Type B pancreatic cell (in vitro differentiated cells): ENCODE results near the gene HTATIP2. TPM values are rescaled to one million over a fixed set of nuclear protein-coding genes. Genes with fewer than 3 reads are reported as not detected.

Experiments used
- DNase-seq: peaks from one replicate; pipeline ENCODE4 v3.0.0; 2021; ENCODE audit warnings: mixed read lengths; ENCODE audit not compliant: unreplicated experiment; ENCODE audit errors: extremely low spot score
- H3K27ac Mint-ChIP-seq: 2 replicates; pipeline ENCODE4 v1.8.0; 2021; ENCODE audit warnings: mild to moderate bottlenecking, mixed read lengths
- H3K27me3 Mint-ChIP-seq: 2 replicates; pipeline ENCODE4 v1.8.0; 2021; ENCODE audit warnings: mixed read lengths
- H3K36me3 Mint-ChIP-seq: 2 replicates; pipeline ENCODE4 v1.8.0; 2021; ENCODE audit warnings: mixed read lengths
- H3K4me1 Mint-ChIP-seq: one replicate; pipeline ENCODE4 v1.8.0; 2021; ENCODE audit warnings: mixed read lengths; ENCODE audit not compliant: unreplicated experiment
- H3K4me3 Mint-ChIP-seq: 2 replicates; pipeline ENCODE4 v1.8.0; 2021; ENCODE audit warnings: mild to moderate bottlenecking, mixed read lengths
- H3K9me3 Mint-ChIP-seq: 2 replicates; pipeline ENCODE4 v1.8.0; 2021; ENCODE audit warnings: mixed read lengths
- total RNA-seq: library from RNA; stranded (reverse); gene quantifications from 2 replicates; pipeline ENCODE4 v1.2.1, GENCODE V29; 2021; ENCODE audit warnings: low replicate concordance
- TF ChIP-seq, protein P1 (sequence below): fragments of 200-600 bp; sonication (generic); conservative IDR thresholded peaks from 2 replicates; pipeline ENCODE4 v1.5.0; 2021; ENCODE audit warnings: antibody characterized with exemption, mild to moderate bottlenecking

Gene HTATIP2
- total RNA-seq, 1 donor from 2014 or later = 15.8 TPM

DNA sequence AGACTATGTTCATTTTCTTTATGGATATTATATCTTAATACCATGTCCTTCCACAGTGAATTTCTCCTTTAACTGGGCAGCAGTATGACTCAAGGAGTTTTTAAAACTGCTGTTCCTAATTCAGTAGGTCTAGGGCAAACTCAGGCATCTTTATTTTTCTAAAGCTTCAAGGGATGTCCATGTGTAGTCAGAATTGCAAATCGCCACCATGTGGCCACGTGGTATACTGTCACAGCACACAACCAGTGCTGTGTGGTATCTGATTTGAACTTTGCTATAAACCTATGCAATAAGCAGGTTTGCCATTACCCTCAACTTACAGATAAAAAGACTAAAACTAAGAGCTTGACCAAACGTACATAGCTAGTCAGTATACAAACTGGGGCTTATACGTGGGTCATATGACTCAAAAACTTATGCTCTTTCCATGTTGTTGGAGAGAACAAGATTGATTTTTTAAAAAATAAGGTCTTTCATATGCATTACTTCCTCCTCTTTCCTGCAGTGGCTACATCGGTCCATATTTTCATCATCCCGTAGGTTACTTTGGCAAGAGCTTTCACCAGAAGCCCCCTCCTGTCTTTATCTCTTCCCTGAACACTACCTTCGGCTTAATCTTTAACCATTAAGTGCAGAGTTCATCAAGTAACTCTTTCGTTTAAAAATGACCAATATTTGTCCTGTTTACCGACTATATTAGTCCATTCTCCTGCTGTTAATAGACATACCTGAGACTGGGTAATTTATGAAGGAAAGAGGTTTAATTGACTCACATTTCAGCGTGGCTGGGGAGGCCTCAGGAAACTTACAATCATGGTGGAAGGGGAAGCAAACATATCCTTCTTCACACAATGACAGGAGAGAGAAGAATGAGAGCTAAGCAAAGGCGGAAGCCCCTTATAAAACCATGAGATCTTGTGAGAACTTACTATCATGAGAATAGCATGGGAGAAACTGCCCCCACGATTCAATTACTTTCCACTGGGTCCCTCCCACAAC, 8.0 kb upstream of the HTATIP2 start:
- TF ChIP-seq, protein P1, sequence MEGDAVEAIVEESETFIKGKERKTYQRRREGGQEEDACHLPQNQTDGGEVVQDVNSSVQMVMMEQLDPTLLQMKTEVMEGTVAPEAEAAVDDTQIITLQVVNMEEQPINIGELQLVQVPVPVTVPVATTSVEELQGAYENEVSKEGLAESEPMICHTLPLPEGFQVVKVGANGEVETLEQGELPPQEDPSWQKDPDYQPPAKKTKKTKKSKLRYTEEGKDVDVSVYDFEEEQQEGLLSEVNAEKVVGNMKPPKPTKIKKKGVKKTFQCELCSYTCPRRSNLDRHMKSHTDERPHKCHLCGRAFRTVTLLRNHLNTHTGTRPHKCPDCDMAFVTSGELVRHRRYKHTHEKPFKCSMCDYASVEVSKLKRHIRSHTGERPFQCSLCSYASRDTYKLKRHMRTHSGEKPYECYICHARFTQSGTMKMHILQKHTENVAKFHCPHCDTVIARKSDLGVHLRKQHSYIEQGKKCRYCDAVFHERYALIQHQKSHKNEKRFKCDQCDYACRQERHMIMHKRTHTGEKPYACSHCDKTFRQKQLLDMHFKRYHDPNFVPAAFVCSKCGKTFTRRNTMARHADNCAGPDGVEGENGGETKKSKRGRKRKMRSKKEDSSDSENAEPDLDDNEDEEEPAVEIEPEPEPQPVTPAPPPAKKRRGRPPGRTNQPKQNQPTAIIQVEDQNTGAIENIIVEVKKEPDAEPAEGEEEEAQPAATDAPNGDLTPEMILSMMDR = peak; percentile 81
- Mint-ChIP-seq H3K4me3 (no peak overlapping the region), H3K27ac (no peak overlapping the region), H3K27me3 (peaks cover 27% of the 10 kb centered on the region), H3K4me1 (no peaks in the 10 kb centered on the region), H3K9me3 (no peaks in the 10 kb centered on the region), H3K36me3 (no peaks in the 10 kb centered on the region)
- no peak for DNase-seq

DNA sequence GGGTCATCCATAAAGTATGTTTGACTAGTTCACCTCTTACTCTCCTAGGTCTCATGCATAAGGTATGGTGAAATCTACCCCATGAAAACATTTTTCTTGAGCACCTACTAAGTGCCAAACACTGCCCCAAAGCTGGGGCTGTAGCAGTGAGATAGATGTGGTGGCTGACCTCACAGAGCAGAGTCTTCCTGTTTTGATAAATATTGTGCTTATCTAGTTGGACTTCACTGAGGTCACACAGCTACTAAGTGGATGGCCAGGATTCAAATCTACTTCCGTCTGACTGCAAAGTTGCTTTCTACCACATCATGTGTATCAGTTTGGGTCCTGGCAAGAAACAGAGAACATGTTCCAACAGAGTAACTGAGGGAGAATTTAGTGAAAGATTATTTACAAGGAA, 6.4 kb upstream of the HTATIP2 start:
- no peaks in the 10 kb centered on the region for H3K9me3 Mint-ChIP-seq
- H3K4me1 Mint-ChIP-seq = no peaks in the 10 kb centered on the region
- TF ChIP-seq, protein P1 = no peak
- DNase-seq = no peak
- H3K4me3 Mint-ChIP-seq = no peak overlapping the region
- H3K36me3 Mint-ChIP-seq = no peaks in the 10 kb centered on the region
- H3K27ac Mint-ChIP-seq = no peak overlapping the region
- peaks cover 21% of the 10 kb centered on the region for H3K27me3 Mint-ChIP-seq

DNA sequence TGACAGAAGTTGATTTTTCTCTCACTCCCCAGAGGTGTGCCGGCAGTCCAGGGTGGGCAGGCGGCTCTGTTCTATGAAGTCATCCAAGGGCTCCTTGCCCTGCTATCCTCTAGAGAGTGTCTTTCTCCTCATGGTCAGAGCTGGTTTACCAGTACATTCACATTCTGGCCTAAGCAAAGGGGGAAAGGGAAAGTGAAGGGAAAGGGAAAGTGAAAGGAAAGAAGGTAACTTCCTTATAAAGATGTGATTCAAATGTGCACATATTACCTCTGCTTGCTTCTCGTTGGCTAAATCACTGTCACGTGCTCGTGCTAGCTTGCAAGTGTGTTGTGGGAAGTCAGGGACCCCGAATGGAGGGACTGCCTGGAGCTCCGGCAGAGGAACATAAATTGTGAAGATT, 2.9 kb upstream of the HTATIP2 start:
- Mint-ChIP-seq H3K9me3 (no peaks in the 10 kb centered on the region), H3K36me3 (no peaks in the 10 kb centered on the region), H3K4me1 (peaks cover 4% of the 10 kb centered on the region), H3K27me3 (peaks cover 31% of the 10 kb centered on the region), H3K27ac (no peak overlapping the region), H3K4me3 (no peak overlapping the region)
- no peak for DNase-seq
- TF ChIP-seq, protein P1 = no peak

DNA sequence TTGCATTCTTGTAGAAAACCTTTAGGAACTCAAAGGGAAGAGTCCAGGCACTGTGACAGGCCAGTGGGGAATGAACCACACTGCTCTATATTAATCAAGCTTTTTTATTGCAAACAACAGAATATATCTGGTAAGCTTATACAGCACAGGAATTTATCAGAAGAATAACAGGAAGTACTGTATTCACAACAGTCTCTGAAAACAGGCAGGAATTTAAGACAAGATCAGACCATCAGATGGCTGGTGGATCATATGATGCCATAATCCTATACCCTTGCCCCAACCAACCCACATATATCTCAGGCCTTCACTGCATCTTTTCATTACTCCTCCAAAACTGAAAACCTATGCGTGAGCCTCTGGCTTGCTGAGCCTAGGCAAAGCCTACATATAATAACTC, 1.0 kb upstream of the HTATIP2 start:
- no peak for DNase-seq
- Mint-ChIP-seq H3K36me3 (no peaks in the 10 kb centered on the region), H3K9me3 (no peaks in the 10 kb centered on the region), H3K4me3 (peak overlapping the region; percentile 90), H3K27me3 (peaks cover 26% of the 10 kb centered on the region), H3K27ac (no peak overlapping the region), H3K4me1 (peaks cover 4% of the 10 kb centered on the region)
- TF ChIP-seq, protein P1 = no peak

DNA sequence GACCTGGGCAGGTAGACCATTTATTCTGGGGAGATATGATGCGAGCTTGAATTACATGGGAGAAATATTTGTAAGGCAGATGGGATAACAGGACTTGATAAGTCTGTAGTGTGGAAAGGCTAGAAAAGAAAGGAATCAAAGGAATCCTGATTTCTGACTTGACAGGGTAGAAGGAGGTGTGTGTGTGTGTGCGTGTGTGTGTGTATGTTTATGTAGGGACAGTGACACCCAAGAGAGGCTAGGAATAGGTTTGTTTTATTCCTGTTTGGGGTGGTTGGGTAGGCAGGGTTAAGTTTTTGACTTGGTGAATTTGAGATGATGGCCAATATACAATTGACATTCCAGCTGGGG, 390 bp upstream of the HTATIP2 start:
- no peaks in the 10 kb centered on the region for H3K9me3 Mint-ChIP-seq
- H3K4me3 Mint-ChIP-seq = peak overlapping the region; percentile 90
- peak overlapping the region; percentile 70 for H3K27ac Mint-ChIP-seq
- no peaks in the 10 kb centered on the region for H3K36me3 Mint-ChIP-seq
- H3K4me1 Mint-ChIP-seq = peaks cover 4% of the 10 kb centered on the region
- peaks cover 25% of the 10 kb centered on the region for H3K27me3 Mint-ChIP-seq
- TF ChIP-seq, protein P1 = no peak
- no peak for DNase-seq
